SK-N-SH (cell line): ENCODE results near the gene DNAH10. TPM values are rescaled to one million over a fixed set of nuclear protein-coding genes. Genes with fewer than 3 reads are reported as not detected.

ENCODE experiments used
- CTCF ChIA-PET: fragments of 300-600, 350-600 bp; formaldehyde crosslinking; extraction: SDS; loops from one replicate; lab custom pipeline; 2021; lab: Yijun Ruan, JAX
- POLR2A ChIA-PET: fragments of 350-600 bp; sonication (Branson Sonifier 250); formaldehyde crosslinking; extraction: SDS; loops from one replicate; lab custom pipeline; 2020; ENCODE audit warnings: antibody characterized with exemption, inconsistent platforms; lab: Yijun Ruan, JAX
- DNase-seq: peaks from one replicate; pipeline ENCODE4 v3.0.0; 2012
- H2AFZ ChIP-seq: fragments of 200-600 bp; sonication (generic); 2 replicates; pipeline ENCODE4 v1.8.1; 2016; ENCODE audit warnings: antibody characterized with exemption, mild to moderate bottlenecking, low read depth
- H3F3A ChIP-seq: fragments of 200-600 bp; sonication (generic); replicated peaks from 2 replicates; pipeline ENCODE3; 2016; ENCODE audit warnings: antibody characterized with exemption, mild to moderate bottlenecking; ENCODE audit not compliant: insufficient read depth
- H3K27ac ChIP-seq, 2 experiments: fragments of 200-500 bp in 1 of 2; fragments of 200-600 bp in 1 of 2; sonication (Bioruptor generic) in 1 of 2; sonication (generic), shearing (Covaris generic) in 1 of 2; 2 replicates each; pipeline versions ENCODE4 v1.5.1 to v1.6.1; 2014 to 2016; ENCODE audit warnings: low read depth in 2 of 2, inconsistent platforms in 1 of 2, low read length in 1 of 2, mild to moderate bottlenecking in 1 of 2, mixed read lengths in 1 of 2
- H3K27me3 ChIP-seq: fragments of 200-600 bp; sonication (generic), shearing (Covaris generic); 2 replicates; pipeline ENCODE4 v1.6.1; 2016; ENCODE audit warnings: mixed run types; ENCODE audit not compliant: insufficient read depth
- H3K36me3 ChIP-seq, 2 experiments: fragments of 200-500 bp in 1 of 2; fragments of 200-600 bp in 1 of 2; sonication (Bioruptor generic) in 1 of 2; sonication (generic) in 1 of 2; replicated peaks in 1 of 2; 2 replicates each; pipeline versions ENCODE3 to v1.5.1; 2014 to 2016; ENCODE audit warnings: low read length in 1 of 2, mild to moderate bottlenecking in 1 of 2; ENCODE audit not compliant: insufficient read depth in 2 of 2, control insufficient read depth in 1 of 2
- H3K4me1 ChIP-seq, 2 experiments: fragments of 200-500 bp in 1 of 2; fragments of 200-600 bp in 1 of 2; sonication (Bioruptor generic) in 1 of 2; sonication (generic), shearing (Covaris generic) in 1 of 2; 2 replicates each; pipeline versions ENCODE4 v1.5.1 to v1.6.1; 2014 to 2016; ENCODE audit warnings: low read depth in 1 of 2, low read length in 1 of 2, mixed run types in 1 of 2; ENCODE audit not compliant: insufficient read depth in 2 of 2, control insufficient read depth in 1 of 2
- H3K4me2 ChIP-seq: fragments of 200-600 bp; sonication (generic), shearing (Covaris generic); 2 replicates; pipeline ENCODE4 v1.6.1; 2017; ENCODE audit warnings: mixed run types
- H3K4me3 ChIP-seq, 2 experiments: fragments of 200-500 bp in 1 of 2; fragments of 200-600 bp in 1 of 2; sonication (Bioruptor generic) in 1 of 2; sonication (generic), shearing (Covaris generic) in 1 of 2; 2 replicates each; pipeline versions ENCODE4 v1.5.1 to v1.8.1; 2014 to 2016; ENCODE audit warnings: low read depth in 2 of 2, inconsistent platforms in 1 of 2, low read length in 1 of 2, mild to moderate bottlenecking in 1 of 2, mixed read lengths in 1 of 2, moderate library complexity in 1 of 2
- H3K79me2 ChIP-seq: fragments of 200-600 bp; sonication (generic); 2 replicates; pipeline ENCODE4 v1.8.1; 2017; ENCODE audit warnings: mild to moderate bottlenecking; ENCODE audit not compliant: insufficient read depth
- H3K9ac ChIP-seq: fragments of 200-600 bp; sonication (generic); 2 replicates; pipeline ENCODE4 v1.6.1; 2017; ENCODE audit warnings: mixed run types
- H3K9me2 ChIP-seq: fragments of 200-600 bp; sonication (generic); 2 replicates; pipeline ENCODE4 v1.6.1; 2017; ENCODE audit warnings: mixed run types
- H3K9me3 ChIP-seq: fragments of 200-600 bp; sonication (generic); 2 replicates; pipeline ENCODE4 v1.6.1; 2017; ENCODE audit warnings: mixed run types, mild to moderate bottlenecking, moderate library complexity
- H4K20me1 ChIP-seq: fragments of 200-600 bp; sonication (generic); 2 replicates; pipeline ENCODE4 v1.6.1; 2017; ENCODE audit warnings: mild to moderate bottlenecking, mixed run types; ENCODE audit not compliant: insufficient read depth
- ELF1 ChIP-seq: IDR thresholded peaks from 2 replicates; pipeline ENCODE4 v1.4.0; 2012
- EP300 ChIP-seq, 2 experiments: IDR thresholded peaks; 2 replicates each; pipeline versions ENCODE4 v1.4.0 to v1.6.1; 2012; ENCODE audit warnings: borderline replicate concordance in 1 of 2, low read depth in 1 of 2, low read length in 1 of 2
- EZH2phosphoT487 ChIP-seq: fragments of 200-600 bp; sonication (generic); IDR thresholded peaks from 2 replicates; pipeline ENCODE4 v1.6.1; 2017; ENCODE audit warnings: low read depth, mixed run types, mild to moderate bottlenecking, antibody characterized with exemption, moderate library complexity, borderline replicate concordance
- FOXM1 ChIP-seq: IDR thresholded peaks from 2 replicates; pipeline ENCODE4 v1.4.0; 2012; ENCODE audit warnings: low read depth, mild to moderate bottlenecking
- IRF3 ChIP-seq: fragments of 150-350 bp; IDR thresholded peaks from 2 replicates; pipeline ENCODE4 v1.6.1; 2016; ENCODE audit warnings: mild to moderate bottlenecking, low read depth, low read length
- MEF2A ChIP-seq: IDR thresholded peaks from 2 replicates; pipeline ENCODE4 v1.4.0; 2012; ENCODE audit warnings: low read depth, borderline replicate concordance
- NFIC ChIP-seq: IDR thresholded peaks from 2 replicates; pipeline ENCODE4 v1.4.0; 2012; ENCODE audit warnings: borderline replicate concordance
- PBX3 ChIP-seq: IDR thresholded peaks from 2 replicates; pipeline ENCODE4; 2012
- RFX5 ChIP-seq: IDR thresholded peaks from 2 replicates; pipeline ENCODE4 v1.6.1; 2012; ENCODE audit warnings: mild to moderate bottlenecking, improper control_type of control experiment, low read length
- TAF1 ChIP-seq: IDR thresholded peaks from 2 replicates; pipeline ENCODE4 v1.6.1; 2012; ENCODE audit warnings: low read depth, mild to moderate bottlenecking, low read length, moderate library complexity, borderline replicate concordance
- USF2 ChIP-seq: fragments of 150-350 bp; IDR thresholded peaks from 2 replicates; pipeline ENCODE4 v1.6.1; 2017; ENCODE audit warnings: antibody characterized with exemption, low read length, low read depth, borderline replicate concordance
- YY1 ChIP-seq: IDR thresholded peaks from 2 replicates; pipeline ENCODE4 v1.4.0; 2012; ENCODE audit warnings: low read depth, mild to moderate bottlenecking
- WGBS: methylation state at CpG from one replicate; pipeline ENCODE4 v1.1.6; 2017; ENCODE audit warnings: low lambda C conversion rate; 5-methylcytosine and 5-hydroxymethylcytosine counted together
- polyA plus RNA-seq, 3 experiments: library from polyadenylated mRNA; depleted of rRNA; stranded (reverse); fragments of >200 nt; gene quantifications; 2 replicates each; pipeline ENCODE4 v1.2.3, GENCODE V29; 2012

The DNAH10 gene
- polyA plus RNA-seq, 1 of the 3 experiments (the other 2 are of a cell fraction), result 0.13 TPM

GRCh38 chr12:123888989-123889388 lies 126.9 kb downstream of the DNAH10 start:
- Histone ChIP-seq H3K27me3 (peaks cover 11% of the 10 kb centered on the region; the same call in 1 of the 2 replicates), H4K20me1 (no peaks in the 10 kb centered on the region), H3K4me3 (no peak overlapping the region), H3K36me3 (no peaks in the 10 kb centered on the region), H3K79me2 (no peaks in the 10 kb centered on the region), H3F3A (no peaks in the 10 kb centered on the region), H3K9ac (no peak overlapping the region), H2AFZ (no peak overlapping the region), H3K4me2 (no peak overlapping the region), H3K4me1 (no peaks in the 10 kb centered on the region), H3K27ac (no peak overlapping the region), H3K9me3 (no peaks in the 10 kb centered on the region), H3K9me2 (no peaks in the 10 kb centered on the region)
- CTCF ChIA-PET, result no interaction called here
- TF ChIP-seq TAF1 (no peak), YY1 (no peak), PBX3 (no peak), MEF2A (no peak)
- POLR2A ChIA-PET, result no interaction called here
- no peak for DNase-seq
- WGBS, result 85% methylated on average over 12 of the region's 12 CpGs

GRCh38 chr12:123889848-123890535 lies 127.9 kb downstream of the DNAH10 start:
- Histone ChIP-seq H3K79me2 (no peaks in the 10 kb centered on the region), H3K4me1 (no peaks in the 10 kb centered on the region), H3K4me3 (no peak overlapping the region), H3F3A (no peaks in the 10 kb centered on the region), H3K9me2 (no peaks in the 10 kb centered on the region), H3K36me3 (no peaks in the 10 kb centered on the region), H2AFZ (no peak overlapping the region), H4K20me1 (no peaks in the 10 kb centered on the region), H3K27me3 (peaks cover 11% of the 10 kb centered on the region; the same call in 1 of the 2 replicates), H3K9me3 (no peaks in the 10 kb centered on the region), H3K9ac (no peak overlapping the region), H3K27ac (no peak overlapping the region), H3K4me2 (no peak overlapping the region)
- ChIA-PET POLR2A (no interaction called here), CTCF (interaction anchor here (1.0 kb wide), 1 partner anchor 93 kb away, joined by 3 read pairs; no protein-coding TSS in a partner anchor)
- WGBS, result 57% methylated on average over 12 of the region's 12 CpGs
- TF ChIP-seq PBX3, result no peak
- TF ChIP-seq FOXM1, result no peak
- no peak for TF ChIP-seq ELF1
- TF ChIP-seq RFX5, result no peak
- no peak for TF ChIP-seq NFIC
- TF ChIP-seq USF2, result no peak
- TF ChIP-seq EZH2phosphoT487, result no peak
- TF ChIP-seq TAF1, result no peak
- no peak for TF ChIP-seq IRF3
- TF ChIP-seq EP300 (IDR thresholded peaks at IDR 0.05; ENCODE audit: borderline replicate concordance in 1 of 2, low read depth in 1 of 2, low read length in 1 of 2), result no peak
- TF ChIP-seq YY1, result no peak
- DNase-seq, result no peak
